NOMO-1 treated with dmso at 0.1 percent for 144 hours (cell line): ENCODE results near the gene PRRT4.
A peak's percentile ranks its signal among the peaks of the same experiment; 100 is the strongest.

Source experiments
- DNase-seq: peaks from one replicate; lab custom pipeline; 2025; ENCODE audit not compliant: unreplicated experiment; lab: John Stamatoyannopoulos, UW

The PRRT4 gene

DNA sequence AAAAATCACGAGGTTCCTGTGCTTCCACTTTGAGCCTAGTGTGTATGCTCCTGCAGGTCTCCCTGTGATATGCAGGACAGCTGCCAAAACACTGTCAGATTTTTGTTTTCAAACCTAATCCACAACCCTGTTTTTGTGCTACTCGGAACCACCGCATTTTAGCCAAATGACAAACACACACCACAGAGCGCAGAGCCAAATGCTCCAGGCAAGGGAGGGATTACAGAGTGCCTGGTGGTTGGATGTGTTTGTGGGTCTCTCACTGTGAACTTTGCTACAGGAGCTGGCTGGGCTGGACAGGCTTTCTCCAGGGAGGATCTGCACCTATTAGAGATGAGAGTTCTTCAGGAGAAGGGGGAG is 12.0 kb downstream of the PRRT4 start:
- no peak for DNase-seq

DNA sequence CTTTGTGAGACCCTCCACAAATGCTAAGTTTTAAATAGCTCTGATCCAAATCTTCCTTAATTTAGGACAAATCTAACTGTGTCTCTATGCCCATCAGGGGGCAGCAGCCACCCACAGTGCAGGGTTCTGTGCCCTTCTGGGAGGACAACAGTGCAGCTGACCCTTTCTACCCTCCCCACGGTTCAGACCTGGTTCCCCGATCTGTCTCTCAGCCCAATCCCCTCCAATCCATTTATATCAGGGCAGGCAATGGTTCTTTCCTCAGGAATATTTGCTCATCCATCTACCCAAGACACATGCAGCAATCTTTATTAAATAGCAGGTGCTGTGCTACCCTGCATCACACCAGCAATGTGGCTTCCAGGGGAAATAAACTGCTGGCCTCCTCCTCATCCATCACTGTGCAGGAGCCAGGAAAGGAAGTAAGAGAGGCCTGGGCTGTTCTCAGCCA is 13.8 kb downstream of the PRRT4 start:
- no peak for DNase-seq

DNA sequence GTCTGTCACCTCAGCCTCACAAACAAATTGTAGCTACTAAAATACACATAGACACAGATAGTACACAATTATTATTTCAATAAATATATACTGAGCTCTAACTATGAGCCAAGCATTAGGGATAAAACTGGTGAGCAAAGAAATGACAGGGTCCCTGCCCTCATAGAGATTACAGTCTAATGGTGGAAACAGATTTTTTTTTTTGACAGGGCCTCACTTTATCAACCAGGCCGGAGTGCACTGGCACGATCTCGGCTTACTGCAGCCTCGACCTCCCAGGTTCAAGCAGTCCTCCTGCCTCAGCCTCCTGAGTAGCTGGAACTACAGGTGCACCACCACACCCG is 17.1 kb downstream of the PRRT4 start:
- DNase-seq, result no peak

DNA sequence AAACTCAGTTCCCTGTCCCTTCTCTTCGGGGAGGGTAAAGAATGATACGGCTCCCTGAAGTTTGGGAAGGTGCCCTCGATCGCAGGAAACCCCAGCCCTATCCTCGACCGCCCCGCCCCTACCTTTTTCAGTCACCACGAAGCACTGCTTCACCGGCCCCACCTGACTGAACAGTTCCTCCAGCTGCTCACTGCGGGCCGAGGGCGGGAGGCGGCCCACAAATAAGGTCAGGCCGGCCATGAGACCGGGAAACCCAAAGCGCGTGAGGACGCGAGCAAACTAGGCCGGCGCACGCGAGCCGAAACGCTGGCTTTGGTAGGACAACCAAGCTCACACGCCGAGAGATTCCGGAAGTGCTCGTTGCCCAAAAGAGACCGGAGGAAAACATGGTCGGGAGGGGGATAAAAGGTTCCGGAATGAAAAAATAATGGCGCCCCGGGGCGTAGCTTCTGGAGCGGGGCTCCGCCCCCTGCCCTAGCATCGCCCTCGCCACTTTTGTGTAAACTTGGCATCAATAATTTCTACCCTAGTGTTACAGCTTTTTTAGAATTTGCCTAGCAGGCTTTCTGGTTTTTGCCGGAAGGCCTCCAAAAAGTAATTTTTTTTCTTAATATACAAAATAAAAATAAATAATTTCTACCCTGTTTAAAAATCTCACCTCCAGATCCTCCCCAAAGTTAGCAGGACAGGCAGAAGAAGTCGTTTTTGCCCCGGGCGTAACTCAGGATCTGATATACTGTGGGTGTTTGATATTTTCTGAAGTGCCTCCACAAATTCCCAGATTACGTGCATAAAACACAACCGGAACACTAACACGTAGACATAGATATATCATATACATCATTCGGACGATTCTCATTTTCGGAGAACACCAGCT is 17.7 kb downstream of the PRRT4 start, which contains the start of gene RBM28:
Gene RBM28, minus strand, starts transcription at position 355 of the 877 bp plus-strand sequence. Its CDS starts 115 bp downstream, at position 240.
- DNase-seq, result peak; percentile 78

DNA sequence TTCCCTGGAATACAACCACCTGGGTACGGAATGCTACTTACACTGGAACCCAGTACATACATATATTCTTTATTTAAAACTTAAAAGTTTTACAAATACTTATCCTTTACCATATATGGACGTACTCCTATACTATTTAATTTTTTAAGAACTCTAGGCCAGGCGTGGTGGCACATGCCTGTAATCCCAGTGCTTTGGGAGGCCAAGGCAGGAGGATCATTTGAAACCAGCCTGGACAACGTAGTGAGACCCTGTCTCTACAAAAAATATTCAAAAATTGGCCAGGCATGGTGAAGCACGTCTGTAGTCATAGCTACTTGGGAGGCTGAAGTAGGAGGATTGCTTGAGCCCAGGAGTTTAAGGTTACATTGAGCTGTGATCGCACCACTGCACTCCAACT is 19.8 kb downstream of the PRRT4 start:
- no peak for DNase-seq

DNA sequence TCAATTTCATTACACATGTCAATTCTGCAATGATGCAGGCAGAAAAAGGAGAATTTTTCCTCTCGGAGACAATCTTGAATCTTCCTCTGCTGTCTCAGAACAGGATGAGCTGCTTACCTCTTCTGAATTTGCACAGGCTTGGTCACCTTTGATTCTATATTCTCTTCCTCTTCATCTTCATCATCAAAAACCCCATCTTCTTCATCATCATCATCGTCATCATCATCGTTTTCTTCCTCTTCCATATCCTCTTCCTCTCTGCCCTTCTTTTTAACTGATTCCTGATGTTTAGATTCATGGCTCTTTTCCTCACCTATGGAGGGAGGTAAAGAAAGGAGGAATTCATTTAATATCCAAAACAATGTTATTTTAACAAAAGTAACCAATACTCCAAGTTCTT is 25.8 kb downstream of the PRRT4 start:
- DNase-seq, result no peak

DNA sequence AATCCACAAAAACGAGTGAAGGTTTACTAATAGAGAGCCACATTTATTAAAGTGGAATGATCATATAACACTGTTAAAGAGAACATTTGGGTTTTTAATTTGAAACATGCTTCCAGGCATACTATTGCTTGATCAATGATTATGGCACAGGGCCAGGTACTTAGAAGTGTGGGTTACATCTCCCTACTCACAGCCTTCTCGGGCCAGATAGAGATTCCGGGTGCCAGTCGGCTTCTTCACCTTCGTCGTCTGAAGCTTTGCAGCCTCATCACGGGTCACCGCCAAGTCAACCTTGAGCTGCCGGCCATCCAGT is 37.2 kb downstream of the PRRT4 start:
- no peak for DNase-seq

DNA sequence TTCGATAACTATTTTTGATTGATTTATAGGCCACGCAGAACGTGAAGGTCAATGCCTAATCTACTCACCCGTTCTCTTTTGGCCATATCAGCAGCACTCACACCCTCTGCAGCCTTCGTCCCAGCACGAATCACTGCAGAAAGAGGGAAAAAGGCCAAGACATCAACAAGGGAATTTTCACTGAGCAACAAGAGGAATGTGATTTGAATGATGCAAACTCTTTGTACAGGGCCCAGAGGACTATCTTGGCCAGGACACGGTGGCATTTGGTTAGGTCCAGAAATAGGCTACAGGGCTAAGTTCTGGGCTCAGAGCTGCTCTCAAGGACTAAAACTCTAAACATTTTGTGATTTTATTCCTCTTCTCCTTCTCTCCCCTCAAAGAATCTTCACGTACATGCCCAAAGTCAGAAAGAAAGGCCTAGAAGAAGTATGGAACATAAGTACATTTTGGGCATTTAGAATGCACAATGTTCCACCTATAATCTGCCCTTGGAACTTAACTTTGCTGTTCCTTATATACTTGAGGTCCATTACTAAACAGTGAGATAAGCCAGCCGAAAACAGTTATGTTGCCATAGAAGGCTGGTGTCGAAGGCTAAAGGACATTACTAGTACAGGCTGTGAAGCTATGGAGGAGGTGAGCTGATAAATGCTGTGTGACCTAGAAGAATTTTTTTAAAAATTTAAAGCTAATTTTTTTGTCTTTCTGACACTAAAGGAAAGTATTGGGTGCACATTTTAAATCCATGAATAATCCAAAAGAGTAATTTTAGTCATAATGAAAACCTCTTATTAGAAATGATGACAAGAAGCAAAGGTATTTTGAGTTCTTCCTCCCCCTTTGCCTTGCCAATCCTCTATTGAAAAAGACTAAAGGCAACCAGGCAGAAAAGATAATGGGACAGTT is 37.8 kb downstream of the PRRT4 start:
- no peak for DNase-seq

DNA sequence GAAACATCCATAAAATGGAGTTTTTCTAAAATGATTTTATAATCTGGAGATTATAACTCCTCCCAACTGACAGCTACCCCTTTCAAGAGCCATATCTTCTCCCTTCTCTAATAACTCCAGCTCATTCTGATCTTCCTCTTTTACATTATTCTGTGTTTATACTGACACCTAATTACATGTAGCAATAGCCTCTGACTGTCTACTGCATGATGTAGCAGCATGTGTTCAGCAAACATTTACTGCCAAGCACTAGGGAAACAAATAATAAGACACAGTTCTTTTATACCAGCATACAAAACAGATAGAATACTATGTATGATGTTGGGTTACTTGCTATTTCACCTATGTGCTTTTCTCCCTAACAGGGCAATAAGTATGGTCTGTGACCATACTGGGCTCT is 38.5 kb downstream of the PRRT4 start:
- DNase-seq, result no peak

DNA sequence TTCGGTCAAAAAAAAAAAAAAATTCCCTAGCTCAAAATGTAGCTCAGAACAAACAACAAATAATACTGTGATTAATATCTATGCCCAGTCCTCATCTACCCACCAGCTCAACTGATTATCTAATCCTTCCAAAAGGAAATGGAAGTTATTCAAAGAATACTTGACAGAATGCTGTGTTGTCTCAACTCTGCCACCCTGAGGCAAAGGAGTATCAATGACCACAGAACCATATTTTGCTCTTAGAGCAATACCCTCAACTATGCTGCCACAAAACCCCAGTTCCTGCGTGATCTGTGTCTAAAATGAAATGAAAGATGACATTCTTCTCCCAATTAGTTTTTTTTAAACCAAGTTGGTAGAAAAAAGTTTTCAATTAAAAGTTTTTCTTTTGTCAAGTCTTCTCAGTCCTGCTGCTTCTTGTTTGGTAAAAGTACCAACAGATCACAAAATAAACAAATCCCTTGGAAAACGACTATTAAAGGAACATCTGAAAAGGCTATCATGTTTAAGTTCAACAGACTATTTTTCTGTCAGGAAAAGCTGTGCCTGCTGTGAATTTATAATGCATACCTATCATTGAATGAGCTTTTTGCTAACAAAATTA is 39.3 kb downstream of the PRRT4 start:
- no peak for DNase-seq

DNA sequence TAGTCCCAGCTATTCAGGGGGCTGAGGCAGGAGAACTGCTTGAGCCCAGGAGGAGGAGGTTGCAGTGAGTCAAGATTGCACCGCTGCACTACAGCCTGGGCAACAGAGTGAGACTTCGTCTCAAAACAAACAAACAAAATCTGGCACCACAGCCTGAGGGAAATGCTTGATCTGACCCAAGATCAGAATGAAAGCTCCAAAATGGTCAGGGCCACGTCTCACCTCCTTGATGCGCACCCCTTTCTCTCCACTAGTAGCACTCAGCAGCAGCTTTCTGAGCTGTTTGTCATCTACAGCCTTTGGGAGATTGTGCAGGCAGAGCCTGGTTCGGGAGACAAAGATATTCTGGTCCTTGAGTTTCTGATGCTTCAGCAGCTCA is 40.5 kb downstream of the PRRT4 start:
- no peak for DNase-seq

DNA sequence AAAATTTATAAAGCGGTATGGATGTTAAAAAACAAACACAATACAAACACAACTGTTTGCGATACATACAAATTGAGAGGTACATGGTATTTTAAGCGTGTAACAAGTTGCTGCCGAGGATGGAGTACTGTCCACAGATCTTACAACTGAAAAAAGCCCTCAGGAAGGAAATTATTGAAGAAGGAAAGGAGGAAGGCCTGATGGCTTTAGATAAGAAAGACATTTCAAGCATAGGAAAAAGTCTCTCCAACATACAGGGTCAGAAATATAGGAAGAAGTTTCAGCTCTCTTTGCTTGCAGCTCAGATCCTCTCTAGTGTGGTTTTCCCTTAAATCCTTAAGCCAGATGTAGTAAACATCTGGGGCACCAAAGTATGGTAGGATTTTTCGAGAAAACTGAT is 42.8 kb downstream of the PRRT4 start:
- no peak for DNase-seq

DNA sequence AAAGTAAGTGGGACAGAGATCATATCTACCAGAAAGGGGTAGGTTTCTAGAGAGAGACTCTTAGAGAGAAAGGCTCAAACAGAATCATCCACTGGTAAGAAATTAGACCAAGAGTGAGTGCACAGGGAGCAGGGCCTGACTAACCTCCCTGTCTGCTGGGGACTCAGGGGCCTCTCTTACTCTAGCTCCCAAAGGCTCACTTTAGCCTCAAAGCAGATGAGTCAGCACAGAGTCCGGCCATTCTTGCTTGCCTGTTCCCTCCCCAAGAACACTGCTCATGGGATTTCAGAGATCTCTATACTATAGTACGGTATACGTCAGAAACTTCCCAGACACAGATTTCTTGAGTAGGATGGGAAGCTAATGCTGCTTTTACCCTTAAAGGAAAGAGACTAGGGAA is 50.5 kb downstream of the PRRT4 start:
- DNase-seq, result no peak

DNA sequence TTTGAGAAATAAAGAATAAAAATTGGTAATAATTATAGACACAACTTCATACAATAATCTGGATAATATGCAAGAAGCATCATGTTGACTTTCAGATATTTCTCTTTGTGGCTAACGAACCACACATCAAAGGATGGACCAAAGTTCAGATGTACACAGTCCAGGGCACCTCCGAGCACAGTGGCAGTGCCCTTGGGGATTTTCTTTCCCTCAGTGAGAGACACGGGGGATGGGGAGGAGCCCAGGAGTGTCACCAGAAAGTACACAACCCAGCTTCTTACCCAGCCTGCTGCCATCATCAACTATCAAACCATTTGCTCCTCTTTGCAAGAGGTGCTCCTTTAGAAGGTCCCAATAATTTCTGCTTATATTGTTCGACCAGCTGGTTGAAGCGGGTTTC is 51.0 kb downstream of the PRRT4 start:
- no peak for DNase-seq

DNA sequence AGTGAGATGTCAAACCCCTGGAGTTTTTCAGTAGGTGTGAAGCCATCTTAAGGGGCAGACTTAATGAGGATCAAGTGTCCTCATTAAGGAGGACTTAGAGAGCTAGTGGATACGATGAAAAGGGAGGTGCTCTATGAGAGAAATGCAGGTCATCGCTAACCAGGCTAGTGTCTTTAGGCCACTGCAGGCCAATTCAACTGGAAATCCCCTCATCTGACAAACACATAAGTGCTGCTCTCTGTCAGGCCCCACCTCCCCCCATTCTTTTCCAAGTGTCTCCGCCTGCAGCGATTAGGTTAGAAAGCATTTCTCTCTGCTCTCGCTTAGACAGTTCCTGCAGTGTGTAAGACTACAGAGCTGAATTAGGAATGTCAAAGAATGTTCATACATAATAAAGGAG is 51.5 kb downstream of the PRRT4 start:
- no peak for DNase-seq

DNA sequence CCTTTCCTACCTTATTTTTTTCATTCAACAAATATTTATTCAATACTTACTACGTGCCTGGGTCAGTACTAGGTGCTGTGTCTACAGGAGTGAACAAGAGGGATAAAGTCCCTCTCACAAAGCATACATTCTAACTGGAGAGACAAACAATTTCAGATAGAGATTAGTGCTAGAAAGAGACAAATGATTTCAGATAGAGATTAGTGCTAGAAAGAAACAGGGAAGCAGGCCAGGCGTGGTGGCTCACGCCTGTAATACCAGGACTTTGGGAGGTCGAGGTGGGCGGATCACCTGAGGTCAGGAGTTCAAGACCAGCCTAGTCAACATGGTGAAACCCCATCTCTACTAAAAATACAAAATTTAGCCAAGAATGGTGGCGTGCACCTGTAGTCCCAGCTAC is 52.4 kb downstream of the PRRT4 start:
- no peak for DNase-seq

DNA sequence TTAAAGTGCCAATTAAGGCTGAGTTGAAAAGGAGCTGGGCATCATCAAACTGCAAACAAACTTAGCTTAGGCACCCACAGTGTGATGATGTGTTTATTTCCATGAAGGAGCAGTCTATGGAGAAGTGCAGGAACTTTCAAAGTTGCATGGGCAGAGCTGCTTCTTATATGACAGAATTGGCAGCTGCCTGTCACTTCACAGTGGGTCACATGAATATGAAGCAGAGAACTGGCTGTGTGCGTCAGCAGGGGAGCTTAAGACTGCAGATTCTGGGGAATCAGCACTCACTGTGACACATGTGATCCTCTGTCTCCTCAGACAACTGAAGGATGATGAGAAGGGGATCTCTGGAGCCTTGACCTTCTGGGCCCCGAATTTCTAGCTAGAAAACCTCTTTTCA is 54.4 kb downstream of the PRRT4 start:
- no peak for DNase-seq

DNA sequence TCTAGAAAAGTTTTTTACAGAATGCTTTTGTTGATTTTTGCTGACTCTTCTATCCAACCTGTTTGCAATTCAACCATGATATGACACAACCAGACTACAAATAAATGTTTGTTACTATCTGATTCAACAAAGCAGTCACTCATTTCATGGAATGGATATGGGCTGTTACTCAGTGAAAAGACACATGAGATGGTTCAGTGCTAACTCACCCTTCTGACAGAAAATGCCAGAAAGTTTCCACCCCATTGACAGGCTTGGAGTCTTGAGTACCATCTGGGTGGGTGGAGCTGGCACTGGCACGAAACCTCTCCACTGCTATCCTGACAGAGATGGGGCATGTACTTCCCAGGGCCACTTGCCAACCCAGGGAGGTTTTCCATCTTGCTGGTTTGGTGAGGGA is 57.3 kb downstream of the PRRT4 start:
- DNase-seq, result no peak

DNA sequence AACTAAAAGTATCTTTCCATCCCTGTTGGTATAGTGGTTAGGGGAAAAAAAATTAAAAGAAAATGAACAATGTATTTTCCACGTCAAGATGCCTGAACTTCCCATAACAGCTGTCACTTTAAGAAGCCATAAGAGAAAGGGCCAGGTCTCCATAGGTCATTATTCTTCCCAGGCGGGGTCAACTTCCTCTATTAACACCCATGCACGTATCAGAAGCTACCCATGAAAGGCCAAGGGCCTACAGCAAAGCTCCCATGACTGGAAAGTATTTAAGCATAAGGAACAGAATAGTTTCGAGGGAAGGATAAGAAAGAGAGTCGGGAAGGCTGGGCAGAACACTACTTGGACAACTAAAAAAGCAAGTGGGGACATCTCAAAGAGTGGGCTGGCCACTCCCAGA is 57.8 kb downstream of the PRRT4 start:
- no peak for DNase-seq

DNA sequence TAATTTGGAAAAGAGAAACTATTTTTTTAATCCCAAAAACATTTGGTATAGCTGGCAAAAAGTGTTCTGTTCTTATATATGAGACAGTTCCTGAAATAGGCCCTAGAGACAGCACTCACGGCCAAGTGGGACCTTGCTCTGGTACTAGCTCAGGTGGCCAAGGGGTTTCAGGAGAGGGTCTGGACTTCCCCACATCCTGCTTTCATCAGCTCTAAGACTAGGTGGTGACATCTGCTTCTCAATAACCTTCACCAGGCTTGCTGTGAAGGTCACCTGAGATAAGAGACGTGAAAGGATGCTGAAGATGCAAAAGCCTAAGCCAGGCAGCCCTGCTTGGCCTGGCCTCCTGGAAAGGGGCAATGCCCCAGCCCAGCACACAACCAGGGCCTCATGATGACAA is 58.4 kb downstream of the PRRT4 start:
- no peak for DNase-seq

DNA sequence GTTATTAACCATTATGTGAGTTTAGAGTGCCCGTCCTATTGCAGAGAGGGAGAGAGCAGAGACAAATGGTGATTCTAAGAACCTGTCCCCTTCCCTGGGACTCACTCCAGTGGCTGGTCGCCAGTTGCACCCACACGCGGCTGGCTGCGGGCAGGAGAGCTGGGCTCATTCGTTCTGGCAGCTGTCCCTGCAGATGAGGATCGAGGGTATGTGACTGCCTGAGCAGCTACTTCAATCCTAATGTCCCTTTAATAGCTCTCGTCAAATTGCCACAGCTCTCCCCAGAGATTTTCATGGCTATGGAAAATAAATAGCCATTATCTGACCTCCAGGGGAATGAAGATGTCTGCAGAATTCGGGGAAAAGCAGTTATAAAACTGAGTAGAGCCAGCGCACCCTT is 59.4 kb downstream of the PRRT4 start:
- DNase-seq, result no peak
